GM23338 (cell line): ENCODE data around the gene DDB1.

Experiments used
- CREB1 ChIP-seq: fragments of 250-450 bp; sonication (Bioruptor Pico); IDR thresholded peaks from 2 replicates; pipeline ENCODE4 v1.5.0; 2020; ENCODE audit warnings: low read depth, mild to moderate bottlenecking, moderate library complexity
- EZH2 ChIP-seq: fragments of 200-600 bp; sonication (generic); IDR thresholded peaks from one replicate; pipeline ENCODE4 v1.8.0; 2017; ENCODE audit warnings: antibody characterized with exemption, mild to moderate bottlenecking, low read depth; ENCODE audit not compliant: unreplicated experiment
- EZH2phosphoT487 ChIP-seq: fragments of 200-600 bp; sonication (generic); IDR thresholded peaks from one replicate; pipeline ENCODE4 v1.8.1; 2018; ENCODE audit warnings: antibody characterized with exemption; ENCODE audit not compliant: unreplicated experiment
- NANOG ChIP-seq: IDR thresholded peaks from 2 replicates; pipeline ENCODE4 v1.6.1; 2016; ENCODE audit warnings: antibody characterized with exemption, borderline replicate concordance
- POLR2AphosphoS5 ChIP-seq: IDR thresholded peaks from 2 replicates; pipeline ENCODE4 v1.6.1; 2016; ENCODE audit warnings: antibody characterized with exemption, low read depth
- STAT1 ChIP-seq: IDR thresholded peaks from one replicate; pipeline ENCODE4 v1.6.1; 2016; ENCODE audit warnings: antibody characterized with exemption; ENCODE audit not compliant: unreplicated experiment
- TF ChIP-seq, protein P1 (sequence below), 2 experiments: fragments of 200-600 bp in 1 of 2; sonication (generic) in 1 of 2; conservative IDR thresholded peaks; 2 replicates each; pipeline versions ENCODE4 v1.5.1 to v1.6.1; 2016 to 2017; ENCODE audit warnings: antibody characterized with exemption in 2 of 2, low read depth in 2 of 2, mild to moderate bottlenecking in 2 of 2, moderate library complexity in 1 of 2
- TF ChIP-seq, protein P2 (sequence below): IDR thresholded peaks from one replicate; pipeline ENCODE4 v1.6.1; 2018; ENCODE audit warnings: antibody characterized with exemption; ENCODE audit not compliant: unreplicated experiment
- TF ChIP-seq, protein P3 (sequence below): IDR thresholded peaks from 2 replicates; pipeline ENCODE4 v1.6.1; 2016; ENCODE audit warnings: antibody characterized with exemption

DNA sequence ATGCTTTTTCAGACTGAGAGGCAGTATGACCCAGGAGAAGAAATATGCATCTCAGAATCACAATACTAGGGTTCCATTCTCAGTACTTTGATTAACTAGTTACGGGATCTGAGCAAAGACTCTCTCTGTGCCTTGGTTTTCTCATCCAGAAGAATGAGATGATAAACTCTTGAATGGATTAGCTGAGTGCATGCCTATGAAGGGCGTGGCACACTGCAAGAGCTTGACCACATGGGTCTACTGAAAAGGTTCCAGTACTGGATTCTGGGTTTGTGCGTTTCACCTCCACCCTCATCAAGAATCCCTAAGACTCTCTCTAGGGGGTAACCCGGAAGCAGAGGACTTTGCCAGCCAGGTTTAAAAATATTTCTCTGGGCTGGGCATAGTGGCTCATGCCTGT is 66.3 kb downstream of the DDB1 start:
- TF ChIP-seq CREB1 (CRISPR knock-in tag) = no peak
- TF ChIP-seq, protein P1, sequence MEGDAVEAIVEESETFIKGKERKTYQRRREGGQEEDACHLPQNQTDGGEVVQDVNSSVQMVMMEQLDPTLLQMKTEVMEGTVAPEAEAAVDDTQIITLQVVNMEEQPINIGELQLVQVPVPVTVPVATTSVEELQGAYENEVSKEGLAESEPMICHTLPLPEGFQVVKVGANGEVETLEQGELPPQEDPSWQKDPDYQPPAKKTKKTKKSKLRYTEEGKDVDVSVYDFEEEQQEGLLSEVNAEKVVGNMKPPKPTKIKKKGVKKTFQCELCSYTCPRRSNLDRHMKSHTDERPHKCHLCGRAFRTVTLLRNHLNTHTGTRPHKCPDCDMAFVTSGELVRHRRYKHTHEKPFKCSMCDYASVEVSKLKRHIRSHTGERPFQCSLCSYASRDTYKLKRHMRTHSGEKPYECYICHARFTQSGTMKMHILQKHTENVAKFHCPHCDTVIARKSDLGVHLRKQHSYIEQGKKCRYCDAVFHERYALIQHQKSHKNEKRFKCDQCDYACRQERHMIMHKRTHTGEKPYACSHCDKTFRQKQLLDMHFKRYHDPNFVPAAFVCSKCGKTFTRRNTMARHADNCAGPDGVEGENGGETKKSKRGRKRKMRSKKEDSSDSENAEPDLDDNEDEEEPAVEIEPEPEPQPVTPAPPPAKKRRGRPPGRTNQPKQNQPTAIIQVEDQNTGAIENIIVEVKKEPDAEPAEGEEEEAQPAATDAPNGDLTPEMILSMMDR (conservative IDR thresholded peaks at IDR 0.05; ENCODE audit: low read depth in 2 of 2) = no peak
- no peak for TF ChIP-seq EZH2
- TF ChIP-seq POLR2AphosphoS5 = no peak
- no peak for TF ChIP-seq EZH2phosphoT487
- TF ChIP-seq, protein P2, sequence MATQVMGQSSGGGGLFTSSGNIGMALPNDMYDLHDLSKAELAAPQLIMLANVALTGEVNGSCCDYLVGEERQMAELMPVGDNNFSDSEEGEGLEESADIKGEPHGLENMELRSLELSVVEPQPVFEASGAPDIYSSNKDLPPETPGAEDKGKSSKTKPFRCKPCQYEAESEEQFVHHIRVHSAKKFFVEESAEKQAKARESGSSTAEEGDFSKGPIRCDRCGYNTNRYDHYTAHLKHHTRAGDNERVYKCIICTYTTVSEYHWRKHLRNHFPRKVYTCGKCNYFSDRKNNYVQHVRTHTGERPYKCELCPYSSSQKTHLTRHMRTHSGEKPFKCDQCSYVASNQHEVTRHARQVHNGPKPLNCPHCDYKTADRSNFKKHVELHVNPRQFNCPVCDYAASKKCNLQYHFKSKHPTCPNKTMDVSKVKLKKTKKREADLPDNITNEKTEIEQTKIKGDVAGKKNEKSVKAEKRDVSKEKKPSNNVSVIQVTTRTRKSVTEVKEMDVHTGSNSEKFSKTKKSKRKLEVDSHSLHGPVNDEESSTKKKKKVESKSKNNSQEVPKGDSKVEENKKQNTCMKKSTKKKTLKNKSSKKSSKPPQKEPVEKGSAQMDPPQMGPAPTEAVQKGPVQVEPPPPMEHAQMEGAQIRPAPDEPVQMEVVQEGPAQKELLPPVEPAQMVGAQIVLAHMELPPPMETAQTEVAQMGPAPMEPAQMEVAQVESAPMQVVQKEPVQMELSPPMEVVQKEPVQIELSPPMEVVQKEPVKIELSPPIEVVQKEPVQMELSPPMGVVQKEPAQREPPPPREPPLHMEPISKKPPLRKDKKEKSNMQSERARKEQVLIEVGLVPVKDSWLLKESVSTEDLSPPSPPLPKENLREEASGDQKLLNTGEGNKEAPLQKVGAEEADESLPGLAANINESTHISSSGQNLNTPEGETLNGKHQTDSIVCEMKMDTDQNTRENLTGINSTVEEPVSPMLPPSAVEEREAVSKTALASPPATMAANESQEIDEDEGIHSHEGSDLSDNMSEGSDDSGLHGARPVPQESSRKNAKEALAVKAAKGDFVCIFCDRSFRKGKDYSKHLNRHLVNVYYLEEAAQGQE = no peak
- TF ChIP-seq STAT1 = no peak
- no peak for TF ChIP-seq NANOG
- TF ChIP-seq, protein P3, sequence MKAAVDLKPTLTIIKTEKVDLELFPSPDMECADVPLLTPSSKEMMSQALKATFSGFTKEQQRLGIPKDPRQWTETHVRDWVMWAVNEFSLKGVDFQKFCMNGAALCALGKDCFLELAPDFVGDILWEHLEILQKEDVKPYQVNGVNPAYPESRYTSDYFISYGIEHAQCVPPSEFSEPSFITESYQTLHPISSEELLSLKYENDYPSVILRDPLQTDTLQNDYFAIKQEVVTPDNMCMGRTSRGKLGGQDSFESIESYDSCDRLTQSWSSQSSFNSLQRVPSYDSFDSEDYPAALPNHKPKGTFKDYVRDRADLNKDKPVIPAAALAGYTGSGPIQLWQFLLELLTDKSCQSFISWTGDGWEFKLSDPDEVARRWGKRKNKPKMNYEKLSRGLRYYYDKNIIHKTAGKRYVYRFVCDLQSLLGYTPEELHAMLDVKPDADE = no peak
